ENCODE results near the gene TPP1. TPM values are rescaled to one million over a fixed set of nuclear protein-coding genes. Genes with fewer than 3 reads are reported as not detected.

TPP1 gene
- total and polyA plus RNA-seq, 9 of the 15 experiments (the other 6 are each of a cell fraction or from before 2014, with no cell fraction given) = 7.5 to 75.8 (median 15.7) TPM

GRCh38 chr11:6647836-6648235 is 28.6 kb upstream of the TPP1 start (continued):
- no peak for TF ChIP-seq BMI1 (IDR thresholded peaks at IDR 0.05; ENCODE audit: low read length)
- TF ChIP-seq CBX2 (IDR thresholded peaks at IDR 0.05; ENCODE audit: insufficient read depth, low read length, poor library complexity, severe bottlenecking) = no peak
- TF ChIP-seq RERE (CRISPR knock-in tag; IDR thresholded peaks at IDR 0.05; ENCODE audit: borderline replicate concordance) = no peak
- TF ChIP-seq KLF13 (tag; IDR thresholded peaks at IDR 0.05; ENCODE audit: borderline replicate concordance, low read depth) = no peak
- TF ChIP-seq HCFC1 (IDR thresholded peaks at IDR 0.05; ENCODE audit: low read depth, low read length) = no peak
- no peak for TF ChIP-seq MXI1 (IDR thresholded peaks at IDR 0.05; ENCODE audit: low read depth, low read length)
- TF ChIP-seq ZNF76 (CRISPR knock-in tag; IDR thresholded peaks at IDR 0.05; ENCODE audit: borderline replicate concordance) = no peak
- TF ChIP-seq MLLT1 (IDR thresholded peaks at IDR 0.05) = no peak
- TF ChIP-seq NUFIP1 (IDR thresholded peaks at IDR 0.05; ENCODE audit: partially characterized antibody) = no peak
- no peak for TF ChIP-seq LCOR (CRISPR knock-in tag; IDR thresholded peaks at IDR 0.05)

Data from K562 (cell line).